H9 (cell line): Measurements from ENCODE around the gene SOX12. TPM values are rescaled to one million over a fixed set of nuclear protein-coding genes. Genes with fewer than 3 reads are reported as not detected.

Experiments used
- DNase-seq: peaks from one replicate; pipeline ENCODE4 v3.0.0-alpha.2; 2017
- H2AFZ ChIP-seq: one replicate; pipeline ENCODE4 v1.6.1; 2013; ENCODE audit warnings: mild to moderate bottlenecking, low read length, control low read depth, moderate library complexity
- H2AK5ac ChIP-seq: 2 replicates; pipeline ENCODE4 v1.6.1; 2013; ENCODE audit warnings: low read length, control low read depth, mixed read lengths; ENCODE audit not compliant: insufficient read length
- H2BK120ac ChIP-seq: one replicate; pipeline ENCODE4 v1.6.1; 2013; ENCODE audit warnings: low read depth, mild to moderate bottlenecking, low read length, control low read depth, inconsistent platforms; ENCODE audit not compliant: poor library complexity, severe bottlenecking
- H2BK12ac ChIP-seq: 2 replicates; pipeline ENCODE4 v1.6.1; 2013; ENCODE audit warnings: low read length, control low read depth, mixed read lengths, low read depth; ENCODE audit not compliant: insufficient read length
- H2BK15ac ChIP-seq: 2 replicates; pipeline ENCODE4 v1.6.1; 2013; ENCODE audit warnings: low read depth, low read length, control low read depth
- H2BK20ac ChIP-seq: one replicate; pipeline ENCODE4 v1.6.1; 2013; ENCODE audit warnings: low read depth, mild to moderate bottlenecking, low read length, control low read depth, inconsistent platforms; ENCODE audit not compliant: poor library complexity, severe bottlenecking
- H2BK5ac ChIP-seq: 2 replicates; pipeline ENCODE4 v1.6.1; 2013; ENCODE audit warnings: low read length, control low read depth, mixed read lengths; ENCODE audit not compliant: insufficient read length
- H3K14ac ChIP-seq: 2 replicates; pipeline ENCODE4 v1.6.1; 2013; ENCODE audit warnings: low read length, control low read depth; ENCODE audit not compliant: insufficient read depth
- H3K18ac ChIP-seq: 2 replicates; pipeline ENCODE4 v1.6.1; 2013; ENCODE audit warnings: low read depth, mild to moderate bottlenecking, mixed read lengths, low read length, control low read depth; ENCODE audit not compliant: insufficient read length
- H3K23ac ChIP-seq: 2 replicates; pipeline ENCODE4 v1.6.1; 2013; ENCODE audit warnings: low read length, control low read depth, mixed read lengths, low read depth; ENCODE audit not compliant: insufficient read length
- H3K23me2 ChIP-seq: 2 replicates; pipeline ENCODE4 v1.6.1; 2013; ENCODE audit warnings: low read depth, mild to moderate bottlenecking, mixed read lengths, low read length, control low read depth; ENCODE audit not compliant: insufficient read length, poor library complexity, severe bottlenecking
- H3K27ac ChIP-seq: 2 replicates; pipeline ENCODE4 v1.5.1; 2013; ENCODE audit warnings: low read length, control low read depth, mixed read lengths, low read depth; ENCODE audit not compliant: insufficient read length
- H3K27me3 ChIP-seq: 2 replicates; pipeline ENCODE4 v1.6.1; 2013; ENCODE audit warnings: low read length, control low read depth, inconsistent platforms; ENCODE audit not compliant: insufficient read depth
- H3K4ac ChIP-seq: 2 replicates; pipeline ENCODE4 v1.6.1; 2013; ENCODE audit warnings: low read depth, mild to moderate bottlenecking, control low read depth, inconsistent platforms, low read length, moderate library complexity
- H3K4me1 ChIP-seq: 2 replicates; pipeline ENCODE4 v1.6.1; 2013; ENCODE audit warnings: low read length, control low read depth, inconsistent platforms; ENCODE audit not compliant: insufficient read depth
- H3K4me2 ChIP-seq: 2 replicates; pipeline ENCODE4 v1.6.1; 2013; ENCODE audit warnings: low read length, control low read depth, mixed read lengths; ENCODE audit not compliant: insufficient read length, insufficient read depth
- H3K56ac ChIP-seq: 2 replicates; pipeline ENCODE4 v1.6.1; 2013; ENCODE audit warnings: low read depth, mild to moderate bottlenecking, mixed read lengths, low read length, control low read depth; ENCODE audit not compliant: insufficient read length
- H3K79me1 ChIP-seq: 2 replicates; pipeline ENCODE4 v1.6.1; 2013; ENCODE audit warnings: low read depth, mild to moderate bottlenecking, moderate library complexity, low read length, control low read depth, inconsistent platforms; ENCODE audit not compliant: insufficient read depth, poor library complexity, severe bottlenecking
- H3K79me2 ChIP-seq: 2 replicates; pipeline ENCODE4 v1.6.1; 2013; ENCODE audit warnings: low read length, control low read depth, inconsistent platforms; ENCODE audit not compliant: insufficient read depth
- H3K9ac ChIP-seq: 2 replicates; pipeline ENCODE4 v1.6.1; 2013; ENCODE audit warnings: low read length, control low read depth, mixed read lengths; ENCODE audit not compliant: insufficient read length; ENCODE audit errors: extremely low read depth
- H3K9me3 ChIP-seq: one replicate; pipeline ENCODE4 v1.6.1; 2013; ENCODE audit warnings: low read depth, low read length, inconsistent platforms; ENCODE audit not compliant: control insufficient read depth
- H3T11ph ChIP-seq: one replicate; pipeline ENCODE4 v1.6.1; 2013; ENCODE audit warnings: mild to moderate bottlenecking, low read length, control low read depth, inconsistent platforms
- H4K20me1 ChIP-seq: one replicate; pipeline ENCODE4 v1.6.1; 2013; ENCODE audit not compliant: control insufficient read depth, insufficient read length, insufficient read depth
- H4K5ac ChIP-seq: 2 replicates; pipeline ENCODE4 v1.6.1; 2013; ENCODE audit warnings: low read depth, mild to moderate bottlenecking, mixed read lengths, low read length, control low read depth; ENCODE audit not compliant: insufficient read length
- H4K8ac ChIP-seq: replicated peaks from 2 replicates; pipeline ENCODE4 v1.6.1; 2013; ENCODE audit warnings: low read length, control low read depth, mixed read lengths, low read depth; ENCODE audit not compliant: insufficient read length
- H4K91ac ChIP-seq: 2 replicates; pipeline ENCODE4 v1.6.1; 2013; ENCODE audit warnings: low read depth, mild to moderate bottlenecking, moderate library complexity, mixed read lengths, low read length, control low read depth; ENCODE audit not compliant: insufficient read length
- H3K27ac Mint-ChIP-seq, 3 experiments: 2 replicates in 2 of 3; 3 replicates in 1 of 3; pipeline ENCODE4 v1.8.0; 2020 to 2021; ENCODE audit warnings: mixed read lengths in 3 of 3, mild to moderate bottlenecking in 1 of 3, moderate library complexity in 1 of 3
- H3K27me3 Mint-ChIP-seq: 2 replicates; pipeline ENCODE4 v1.8.0; 2021; ENCODE audit warnings: low read depth, mild to moderate bottlenecking, moderate library complexity, mixed read lengths
- H3K36me3 Mint-ChIP-seq, 3 experiments: 2 replicates in 2 of 3; 3 replicates in 1 of 3; pipeline ENCODE4 v1.8.0; 2020 to 2021; ENCODE audit warnings: low read depth in 3 of 3, mixed read lengths in 3 of 3; ENCODE audit not compliant: insufficient read depth in 1 of 3
- H3K4me1 Mint-ChIP-seq, 2 experiments: 2 replicates each; pipeline ENCODE4 v1.8.0; 2020; ENCODE audit warnings: mixed read lengths in 2 of 2
- H3K4me3 Mint-ChIP-seq, 2 experiments: 2 replicates in 1 of 2; 3 replicates in 1 of 2; pipeline ENCODE4 v1.8.0; 2020 to 2021; ENCODE audit warnings: mild to moderate bottlenecking in 2 of 2, mixed read lengths in 2 of 2, moderate library complexity in 1 of 2
- H3K9me3 Mint-ChIP-seq, 2 experiments: 2 replicates in 1 of 2; 3 replicates in 1 of 2; pipeline ENCODE4 v1.8.0; 2020; ENCODE audit warnings: mild to moderate bottlenecking in 2 of 2, mixed read lengths in 2 of 2, moderate library complexity in 1 of 2
- CTCF ChIP-seq: fragments of 200-600 bp; sonication (generic); conservative IDR thresholded peaks from 3 replicates; pipeline ENCODE4 v1.8.0; 2021; ENCODE audit warnings: antibody characterized with exemption, mild to moderate bottlenecking
- total RNA-seq: library from RNA; stranded (reverse); gene quantifications from 2 replicates; pipeline ENCODE4 v1.2.1, GENCODE V29; 2021

The SOX12 gene
- total RNA-seq, 1 experiment from 2014 or later: 54.4 TPM

- DNase-seq: no peak
- no peak overlapping the region for H3K56ac ChIP-seq
- H4K91ac ChIP-seq: no peak overlapping the region
- H4K20me1 ChIP-seq: no peaks in the 10 kb centered on the region
- no peak for TF ChIP-seq CTCF
- Mint-ChIP-seq H3K27me3 (no peaks in the 10 kb centered on the region), H3K36me3 (peaks cover 0 to 13% (median 2%) of the 10 kb centered on the region in 3 experiments; a peak in 2 of 7 replicates), H3K4me1 (peaks cover 16% of the 10 kb centered on the region in 2 experiments), H3K4me3 (no peak overlapping the region), H3K9me3 (no peaks in the 10 kb centered on the region), H3K27ac (no peak overlapping the region)
- H3T11ph ChIP-seq: no peak overlapping the region
- no peak overlapping the region for H4K8ac ChIP-seq
- no peaks in the 10 kb centered on the region for H3K27me3 ChIP-seq
- H3K18ac ChIP-seq: no peak overlapping the region
- no peak overlapping the region for H2AFZ ChIP-seq
- H3K23ac ChIP-seq: no peak overlapping the region
- H3K14ac ChIP-seq: no peak overlapping the region
- H2AK5ac ChIP-seq: no peak overlapping the region
- H3K9ac ChIP-seq: no peak overlapping the region
- no peak overlapping the region for H3K4ac ChIP-seq
- H2BK20ac ChIP-seq: no peak overlapping the region
- no peaks in the 10 kb centered on the region for H3K79me2 ChIP-seq
- H2BK15ac ChIP-seq: no peak overlapping the region
- no peak overlapping the region for H2BK120ac ChIP-seq
- H3K79me1 ChIP-seq: no peaks in the 10 kb centered on the region
- H3K4me2 ChIP-seq: no peak overlapping the region
- no peak overlapping the region for H2BK12ac ChIP-seq
- H3K4me1 ChIP-seq: no peaks in the 10 kb centered on the region; the same call in 1 of the 2 replicates
- no peak overlapping the region for H3K27ac ChIP-seq
- H4K5ac ChIP-seq: no peak overlapping the region
- no peak overlapping the region for H2BK5ac ChIP-seq
- H3K9me3 ChIP-seq: no peaks in the 10 kb centered on the region
- peaks cover 9% of the 10 kb centered on the region for H3K23me2 ChIP-seq
Observed at GRCh38 chr20:313948-314347, 11.4 kb upstream of the SOX12 start.
